ENCODE measurements around the gene SLC46A1.

DNA sequence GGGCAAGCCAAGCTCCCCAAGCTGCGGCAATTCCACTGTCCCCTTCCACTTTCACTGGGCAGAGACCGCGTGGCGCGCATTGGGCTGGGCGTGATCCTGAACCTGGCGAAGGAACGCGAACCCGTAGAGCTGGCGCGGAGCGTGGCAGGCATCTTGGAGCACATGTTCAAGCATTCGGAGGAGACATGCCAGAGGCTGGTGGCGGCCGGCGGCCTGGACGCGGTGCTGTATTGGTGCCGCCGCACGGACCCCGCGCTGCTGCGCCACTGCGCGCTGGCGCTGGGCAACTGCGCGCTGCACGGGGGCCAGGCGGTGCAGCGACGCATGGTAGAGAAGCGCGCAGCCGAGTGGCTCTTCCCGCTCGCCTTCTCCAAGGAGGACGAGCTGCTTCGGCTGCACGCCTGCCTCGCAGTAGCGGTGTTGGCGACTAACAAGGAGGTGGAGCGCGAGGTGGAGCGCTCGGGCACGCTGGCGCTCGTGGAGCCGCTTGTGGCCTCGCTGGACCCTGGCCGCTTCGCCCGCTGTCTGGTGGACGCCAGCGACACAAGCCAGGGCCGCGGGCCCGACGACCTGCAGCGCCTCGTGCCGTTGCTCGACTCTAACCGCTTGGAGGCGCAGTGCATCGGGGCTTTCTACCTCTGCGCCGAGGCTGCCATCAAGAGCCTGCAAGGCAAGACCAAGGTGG lies 24.7 kb downstream of the SLC46A1 start:
- TF ChIP-seq, protein P1, sequence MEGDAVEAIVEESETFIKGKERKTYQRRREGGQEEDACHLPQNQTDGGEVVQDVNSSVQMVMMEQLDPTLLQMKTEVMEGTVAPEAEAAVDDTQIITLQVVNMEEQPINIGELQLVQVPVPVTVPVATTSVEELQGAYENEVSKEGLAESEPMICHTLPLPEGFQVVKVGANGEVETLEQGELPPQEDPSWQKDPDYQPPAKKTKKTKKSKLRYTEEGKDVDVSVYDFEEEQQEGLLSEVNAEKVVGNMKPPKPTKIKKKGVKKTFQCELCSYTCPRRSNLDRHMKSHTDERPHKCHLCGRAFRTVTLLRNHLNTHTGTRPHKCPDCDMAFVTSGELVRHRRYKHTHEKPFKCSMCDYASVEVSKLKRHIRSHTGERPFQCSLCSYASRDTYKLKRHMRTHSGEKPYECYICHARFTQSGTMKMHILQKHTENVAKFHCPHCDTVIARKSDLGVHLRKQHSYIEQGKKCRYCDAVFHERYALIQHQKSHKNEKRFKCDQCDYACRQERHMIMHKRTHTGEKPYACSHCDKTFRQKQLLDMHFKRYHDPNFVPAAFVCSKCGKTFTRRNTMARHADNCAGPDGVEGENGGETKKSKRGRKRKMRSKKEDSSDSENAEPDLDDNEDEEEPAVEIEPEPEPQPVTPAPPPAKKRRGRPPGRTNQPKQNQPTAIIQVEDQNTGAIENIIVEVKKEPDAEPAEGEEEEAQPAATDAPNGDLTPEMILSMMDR (conservative IDR thresholded peaks at IDR 0.05; ENCODE audit: low read depth in 2 of 2), result peak; percentile 68 to 94
- TF ChIP-seq EZH2 (IDR thresholded peaks at IDR 0.05; ENCODE audit: low read depth, unreplicated experiment) (no peak), JUNB (IDR thresholded peaks at IDR 0.05; ENCODE audit: unreplicated experiment) (no peak), EZH2phosphoT487 (IDR thresholded peaks at IDR 0.05; ENCODE audit: unreplicated experiment) (no peak), STAT1 (IDR thresholded peaks at IDR 0.05; ENCODE audit: unreplicated experiment) (no peak), POLR2AphosphoS5 (IDR thresholded peaks at IDR 0.05; ENCODE audit: low read depth) (0 out of 2 replicates have a peak, but pooled peaks have one; percentile 19), ZNF331 (CRISPR knock-in tag; IDR thresholded peaks at IDR 0.05; ENCODE audit: low read depth) (no peak), CREB1 (CRISPR knock-in tag; IDR thresholded peaks at IDR 0.05; ENCODE audit: low read depth) (no peak), ZNF114 (CRISPR knock-in tag; IDR thresholded peaks at IDR 0.05) (no peak), NANOG (IDR thresholded peaks at IDR 0.05; ENCODE audit: borderline replicate concordance) (no peak)
- TF ChIP-seq, protein P2, sequence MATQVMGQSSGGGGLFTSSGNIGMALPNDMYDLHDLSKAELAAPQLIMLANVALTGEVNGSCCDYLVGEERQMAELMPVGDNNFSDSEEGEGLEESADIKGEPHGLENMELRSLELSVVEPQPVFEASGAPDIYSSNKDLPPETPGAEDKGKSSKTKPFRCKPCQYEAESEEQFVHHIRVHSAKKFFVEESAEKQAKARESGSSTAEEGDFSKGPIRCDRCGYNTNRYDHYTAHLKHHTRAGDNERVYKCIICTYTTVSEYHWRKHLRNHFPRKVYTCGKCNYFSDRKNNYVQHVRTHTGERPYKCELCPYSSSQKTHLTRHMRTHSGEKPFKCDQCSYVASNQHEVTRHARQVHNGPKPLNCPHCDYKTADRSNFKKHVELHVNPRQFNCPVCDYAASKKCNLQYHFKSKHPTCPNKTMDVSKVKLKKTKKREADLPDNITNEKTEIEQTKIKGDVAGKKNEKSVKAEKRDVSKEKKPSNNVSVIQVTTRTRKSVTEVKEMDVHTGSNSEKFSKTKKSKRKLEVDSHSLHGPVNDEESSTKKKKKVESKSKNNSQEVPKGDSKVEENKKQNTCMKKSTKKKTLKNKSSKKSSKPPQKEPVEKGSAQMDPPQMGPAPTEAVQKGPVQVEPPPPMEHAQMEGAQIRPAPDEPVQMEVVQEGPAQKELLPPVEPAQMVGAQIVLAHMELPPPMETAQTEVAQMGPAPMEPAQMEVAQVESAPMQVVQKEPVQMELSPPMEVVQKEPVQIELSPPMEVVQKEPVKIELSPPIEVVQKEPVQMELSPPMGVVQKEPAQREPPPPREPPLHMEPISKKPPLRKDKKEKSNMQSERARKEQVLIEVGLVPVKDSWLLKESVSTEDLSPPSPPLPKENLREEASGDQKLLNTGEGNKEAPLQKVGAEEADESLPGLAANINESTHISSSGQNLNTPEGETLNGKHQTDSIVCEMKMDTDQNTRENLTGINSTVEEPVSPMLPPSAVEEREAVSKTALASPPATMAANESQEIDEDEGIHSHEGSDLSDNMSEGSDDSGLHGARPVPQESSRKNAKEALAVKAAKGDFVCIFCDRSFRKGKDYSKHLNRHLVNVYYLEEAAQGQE (IDR thresholded peaks at IDR 0.05; ENCODE audit: unreplicated experiment), result no peak
- TF ChIP-seq, protein P3, sequence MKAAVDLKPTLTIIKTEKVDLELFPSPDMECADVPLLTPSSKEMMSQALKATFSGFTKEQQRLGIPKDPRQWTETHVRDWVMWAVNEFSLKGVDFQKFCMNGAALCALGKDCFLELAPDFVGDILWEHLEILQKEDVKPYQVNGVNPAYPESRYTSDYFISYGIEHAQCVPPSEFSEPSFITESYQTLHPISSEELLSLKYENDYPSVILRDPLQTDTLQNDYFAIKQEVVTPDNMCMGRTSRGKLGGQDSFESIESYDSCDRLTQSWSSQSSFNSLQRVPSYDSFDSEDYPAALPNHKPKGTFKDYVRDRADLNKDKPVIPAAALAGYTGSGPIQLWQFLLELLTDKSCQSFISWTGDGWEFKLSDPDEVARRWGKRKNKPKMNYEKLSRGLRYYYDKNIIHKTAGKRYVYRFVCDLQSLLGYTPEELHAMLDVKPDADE (IDR thresholded peaks at IDR 0.05), result no peak
- TF ChIP-seq, protein P4, sequence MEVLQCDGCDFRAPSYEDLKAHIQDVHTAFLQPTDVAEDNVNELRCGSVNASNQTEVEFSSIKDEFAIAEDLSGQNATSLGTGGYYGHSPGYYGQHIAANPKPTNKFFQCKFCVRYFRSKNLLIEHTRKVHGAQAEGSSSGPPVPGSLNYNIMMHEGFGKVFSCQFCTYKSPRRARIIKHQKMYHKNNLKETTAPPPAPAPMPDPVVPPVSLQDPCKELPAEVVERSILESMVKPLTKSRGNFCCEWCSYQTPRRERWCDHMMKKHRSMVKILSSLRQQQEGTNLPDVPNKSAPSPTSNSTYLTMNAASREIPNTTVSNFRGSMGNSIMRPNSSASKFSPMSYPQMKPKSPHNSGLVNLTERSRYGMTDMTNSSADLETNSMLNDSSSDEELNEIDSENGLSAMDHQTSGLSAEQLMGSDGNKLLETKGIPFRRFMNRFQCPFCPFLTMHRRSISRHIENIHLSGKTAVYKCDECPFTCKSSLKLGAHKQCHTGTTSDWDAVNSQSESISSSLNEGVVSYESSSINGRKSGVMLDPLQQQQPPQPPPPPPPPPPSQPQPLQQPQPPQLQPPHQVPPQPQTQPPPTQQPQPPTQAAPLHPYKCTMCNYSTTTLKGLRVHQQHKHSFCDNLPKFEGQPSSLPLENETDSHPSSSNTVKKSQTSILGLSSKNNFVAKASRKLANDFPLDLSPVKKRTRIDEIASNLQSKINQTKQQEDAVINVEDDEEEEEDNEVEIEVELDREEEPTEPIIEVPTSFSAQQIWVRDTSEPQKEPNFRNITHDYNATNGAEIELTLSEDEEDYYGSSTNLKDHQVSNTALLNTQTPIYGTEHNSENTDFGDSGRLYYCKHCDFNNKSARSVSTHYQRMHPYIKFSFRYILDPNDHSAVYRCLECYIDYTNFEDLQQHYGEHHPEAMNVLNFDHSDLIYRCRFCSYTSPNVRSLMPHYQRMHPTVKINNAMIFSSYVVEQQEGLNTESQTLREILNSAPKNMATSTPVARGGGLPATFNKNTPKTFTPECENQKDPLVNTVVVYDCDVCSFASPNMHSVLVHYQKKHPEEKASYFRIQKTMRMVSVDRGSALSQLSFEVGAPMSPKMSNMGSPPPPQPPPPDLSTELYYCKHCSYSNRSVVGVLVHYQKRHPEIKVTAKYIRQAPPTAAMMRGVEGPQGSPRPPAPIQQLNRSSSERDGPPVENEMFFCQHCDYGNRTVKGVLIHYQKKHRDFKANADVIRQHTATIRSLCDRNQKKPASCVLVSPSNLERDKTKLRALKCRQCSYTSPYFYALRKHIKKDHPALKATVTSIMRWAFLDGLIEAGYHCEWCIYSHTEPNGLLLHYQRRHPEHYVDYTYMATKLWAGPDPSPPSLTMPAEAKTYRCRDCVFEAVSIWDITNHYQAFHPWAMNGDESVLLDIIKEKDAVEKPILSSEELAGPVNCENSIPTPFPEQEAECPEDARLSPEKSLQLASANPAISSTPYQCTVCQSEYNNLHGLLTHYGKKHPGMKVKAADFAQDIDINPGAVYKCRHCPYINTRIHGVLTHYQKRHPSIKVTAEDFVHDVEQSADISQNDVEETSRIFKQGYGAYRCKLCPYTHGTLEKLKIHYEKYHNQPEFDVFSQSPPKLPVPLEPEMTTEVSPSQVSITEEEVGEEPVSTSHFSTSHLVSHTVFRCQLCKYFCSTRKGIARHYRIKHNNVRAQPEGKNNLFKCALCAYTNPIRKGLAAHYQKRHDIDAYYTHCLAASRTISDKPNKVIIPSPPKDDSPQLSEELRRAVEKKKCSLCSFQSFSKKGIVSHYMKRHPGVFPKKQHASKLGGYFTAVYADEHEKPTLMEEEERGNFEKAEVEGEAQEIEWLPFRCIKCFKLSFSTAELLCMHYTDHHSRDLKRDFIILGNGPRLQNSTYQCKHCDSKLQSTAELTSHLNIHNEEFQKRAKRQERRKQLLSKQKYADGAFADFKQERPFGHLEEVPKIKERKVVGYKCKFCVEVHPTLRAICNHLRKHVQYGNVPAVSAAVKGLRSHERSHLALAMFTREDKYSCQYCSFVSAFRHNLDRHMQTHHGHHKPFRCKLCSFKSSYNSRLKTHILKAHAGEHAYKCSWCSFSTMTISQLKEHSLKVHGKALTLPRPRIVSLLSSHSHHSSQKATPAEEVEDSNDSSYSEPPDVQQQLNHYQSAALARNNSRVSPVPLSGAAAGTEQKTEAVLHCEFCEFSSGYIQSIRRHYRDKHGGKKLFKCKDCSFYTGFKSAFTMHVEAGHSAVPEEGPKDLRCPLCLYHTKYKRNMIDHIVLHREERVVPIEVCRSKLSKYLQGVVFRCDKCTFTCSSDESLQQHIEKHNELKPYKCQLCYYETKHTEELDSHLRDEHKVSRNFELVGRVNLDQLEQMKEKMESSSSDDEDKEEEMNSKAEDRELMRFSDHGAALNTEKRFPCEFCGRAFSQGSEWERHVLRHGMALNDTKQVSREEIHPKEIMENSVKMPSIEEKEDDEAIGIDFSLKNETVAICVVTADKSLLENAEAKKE (CRISPR knock-in tag; IDR thresholded peaks at IDR 0.05), result no peak

Measured in GM23338 (cell line).